Stimulated activated CD4-positive, alpha-beta T cell treated with anti-CD3 and anti-CD28 coated beads, TNF-alpha, amount 100 ng/mL, for 4 hours (primary cell): ENCODE results near the gene LIN7A.

Experiments used
- DNase-seq, 3 experiments: peaks; one replicate each; pipeline ENCODE4 v3.0.0-alpha.2; 2020; ENCODE audit warnings: low read depth in 3 of 3

Gene LIN7A

GRCh38 chr12:80860206-80860605, 77.5 kb downstream of the LIN7A start:
- DNase-seq, result no peak

- no peak for DNase-seq
These were observed 79.4 kb downstream of the LIN7A start for GRCh38 chr12:80858356-80858755.

- DNase-seq, result no peak
These were observed 80.4 kb downstream of the LIN7A start for GRCh38 chr12:80857311-80857710.

- DNase-seq, result no peak
These were observed 88.4 kb downstream of the LIN7A start for GRCh38 chr12:80849337-80849736.

- DNase-seq, result no peak
These were observed 88.9 kb downstream of the LIN7A start for GRCh38 chr12:80848858-80849257.

- no peak for DNase-seq
These were observed 90.2 kb downstream of the LIN7A start for GRCh38 chr12:80847575-80847974.

- DNase-seq, result no peak
These were observed 90.8 kb downstream of the LIN7A start for GRCh38 chr12:80846952-80847351.

GRCh38 chr12:80845639-80846038, 92.1 kb downstream of the LIN7A start:
- DNase-seq, result no peak

- DNase-seq, result no peak
These were observed 93.8 kb downstream of the LIN7A start for GRCh38 chr12:80843969-80844368.

- no peak for DNase-seq
These were observed 99.0 kb downstream of the LIN7A start for GRCh38 chr12:80838708-80839107.

- DNase-seq, result no peak
These were observed 99.6 kb downstream of the LIN7A start for GRCh38 chr12:80838024-80838658.

GRCh38 chr12:80837342-80837978, 100.3 kb downstream of the LIN7A start:
- no peak for DNase-seq

- no peak for DNase-seq
These were observed 103.0 kb downstream of the LIN7A start for GRCh38 chr12:80834724-80835123.

GRCh38 chr12:80830533-80831088, 107.1 kb downstream of the LIN7A start:
- no peak for DNase-seq

GRCh38 chr12:80829767-80830166, 108.0 kb downstream of the LIN7A start:
- DNase-seq, result no peak

- no peak for DNase-seq
These were observed 112.2 kb downstream of the LIN7A start for GRCh38 chr12:80825506-80825905.

- no peak for DNase-seq
These were observed 114.3 kb downstream of the LIN7A start for GRCh38 chr12:80823393-80823792.

- no peak for DNase-seq
These were observed 116.2 kb downstream of the LIN7A start for GRCh38 chr12:80821513-80822000.

GRCh38 chr12:80818878-80819277, 118.9 kb downstream of the LIN7A start:
- no peak for DNase-seq

- no peak for DNase-seq
These were observed 122.4 kb downstream of the LIN7A start for GRCh38 chr12:80815351-80815750.

GRCh38 chr12:80814453-80814852, 123.3 kb downstream of the LIN7A start:
- no peak for DNase-seq

- DNase-seq, result no peak
These were observed 123.9 kb downstream of the LIN7A start for GRCh38 chr12:80813820-80814219.
